Astrocyte of the spinal cord (primary cell): ENCODE measurements around the gene NAT8.
"Not testable (repeated sequence)": the region's sequence is repeated elsewhere in the genome, so short reads cannot be mapped to it uniquely, and the experiment has no call there.

ENCODE experiments used
- DNase-seq: peaks from one replicate; pipeline ENCODE4 v3.0.0; 2011; ENCODE audit warnings: low read depth, low spot score
- H3K4me3 ChIP-seq: 2 replicates; pipeline ENCODE4 v1.5.1; 2011; ENCODE audit warnings: low read depth, mild to moderate bottlenecking, low read length, moderate library complexity
- in situ Hi-C: cut with HindIII; loops from 2 replicates; pipeline ENCODE4 v1.10.0; 2017; ENCODE audit warnings: low sequenced_read_pairs
- TF ChIP-seq, protein P1 (sequence below): IDR thresholded peaks from 2 replicates; pipeline ENCODE4 v1.5.1; 2012; ENCODE audit warnings: low read depth, mild to moderate bottlenecking, low read length, inconsistent platforms

NAT8 gene

GRCh38 chr2:73674696-73675157 lies 32.5 kb upstream of the NAT8 start:
- DNase-seq, in situ Hi-C loops, H3K4me3 ChIP-seq: not testable (repeated sequence)

DNA sequence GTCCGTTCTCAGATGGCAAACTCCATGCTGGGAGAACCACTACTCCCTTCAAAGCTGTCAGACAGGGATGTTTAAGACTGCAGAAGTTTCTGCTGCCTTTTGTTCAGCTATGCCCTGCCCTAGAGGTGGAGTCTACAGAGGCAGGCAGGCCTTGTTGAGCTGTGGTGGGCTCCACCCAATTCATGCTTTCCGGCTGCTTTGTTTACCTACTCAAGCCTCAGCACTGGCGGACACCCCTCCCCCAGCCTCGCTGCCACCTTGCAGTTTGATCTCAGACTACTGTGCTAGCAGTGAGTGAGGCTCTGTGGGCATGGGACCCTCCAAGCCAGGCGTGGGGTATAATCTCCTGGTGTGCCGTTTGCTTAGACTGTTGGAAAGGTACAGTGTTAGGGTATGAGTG lies 27.8 kb upstream of the NAT8 start:
- DNase-seq, H3K4me3 ChIP-seq, in situ Hi-C loops: not testable (repeated sequence)

GRCh38 chr2:73667239-73667638 lies 25.0 kb upstream of the NAT8 start:
- not testable (repeated sequence) for DNase-seq, H3K4me3 ChIP-seq

GRCh38 chr2:73654175-73654574 lies 12.0 kb upstream of the NAT8 start:
- TF ChIP-seq, protein P1, sequence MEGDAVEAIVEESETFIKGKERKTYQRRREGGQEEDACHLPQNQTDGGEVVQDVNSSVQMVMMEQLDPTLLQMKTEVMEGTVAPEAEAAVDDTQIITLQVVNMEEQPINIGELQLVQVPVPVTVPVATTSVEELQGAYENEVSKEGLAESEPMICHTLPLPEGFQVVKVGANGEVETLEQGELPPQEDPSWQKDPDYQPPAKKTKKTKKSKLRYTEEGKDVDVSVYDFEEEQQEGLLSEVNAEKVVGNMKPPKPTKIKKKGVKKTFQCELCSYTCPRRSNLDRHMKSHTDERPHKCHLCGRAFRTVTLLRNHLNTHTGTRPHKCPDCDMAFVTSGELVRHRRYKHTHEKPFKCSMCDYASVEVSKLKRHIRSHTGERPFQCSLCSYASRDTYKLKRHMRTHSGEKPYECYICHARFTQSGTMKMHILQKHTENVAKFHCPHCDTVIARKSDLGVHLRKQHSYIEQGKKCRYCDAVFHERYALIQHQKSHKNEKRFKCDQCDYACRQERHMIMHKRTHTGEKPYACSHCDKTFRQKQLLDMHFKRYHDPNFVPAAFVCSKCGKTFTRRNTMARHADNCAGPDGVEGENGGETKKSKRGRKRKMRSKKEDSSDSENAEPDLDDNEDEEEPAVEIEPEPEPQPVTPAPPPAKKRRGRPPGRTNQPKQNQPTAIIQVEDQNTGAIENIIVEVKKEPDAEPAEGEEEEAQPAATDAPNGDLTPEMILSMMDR: no peak
- DNase-seq: no peak
- in situ Hi-C loops: no loop called here
- H3K4me3 ChIP-seq: no peak overlapping the region

More at GRCh38 chr2:73667239-73667638, 25.0 kb upstream of the NAT8 start:
- in situ Hi-C loops: not testable (repeated sequence)

- in situ Hi-C loops: no loop called here
- H3K4me3 ChIP-seq: no peak overlapping the region
- TF ChIP-seq, protein P1: no peak
- DNase-seq: no peak
Measured at GRCh38 chr2:73652348-73652747, 10.1 kb upstream of the NAT8 start.

GRCh38 chr2:73651591-73652230 lies 9.5 kb upstream of the NAT8 start:
- TF ChIP-seq, protein P1: no peak
- no peak overlapping the region for H3K4me3 ChIP-seq
- no peak for DNase-seq
- in situ Hi-C loops: no loop called here

DNA sequence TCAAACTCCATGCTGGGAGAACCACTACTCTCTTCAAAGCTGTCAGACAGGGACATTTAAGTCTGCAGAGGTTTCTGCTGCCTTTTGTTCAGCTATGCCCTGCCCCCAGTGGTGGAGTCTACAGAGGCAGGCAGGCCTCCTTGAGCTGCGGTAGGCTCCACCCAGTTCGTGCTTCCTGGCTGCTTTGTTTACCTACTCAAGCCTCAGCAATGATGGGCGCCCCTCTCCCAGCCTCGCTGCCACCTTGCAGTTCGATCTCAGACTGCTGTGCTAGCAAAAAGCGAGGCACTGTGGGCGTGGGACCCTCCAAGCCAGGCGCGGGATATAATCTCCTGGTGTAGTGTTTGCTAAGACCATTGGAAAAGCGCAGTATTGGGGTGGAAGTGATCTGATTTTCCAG lies 5.5 kb upstream of the NAT8 start:
- H3K4me3 ChIP-seq, in situ Hi-C loops, DNase-seq: not testable (repeated sequence)

DNA sequence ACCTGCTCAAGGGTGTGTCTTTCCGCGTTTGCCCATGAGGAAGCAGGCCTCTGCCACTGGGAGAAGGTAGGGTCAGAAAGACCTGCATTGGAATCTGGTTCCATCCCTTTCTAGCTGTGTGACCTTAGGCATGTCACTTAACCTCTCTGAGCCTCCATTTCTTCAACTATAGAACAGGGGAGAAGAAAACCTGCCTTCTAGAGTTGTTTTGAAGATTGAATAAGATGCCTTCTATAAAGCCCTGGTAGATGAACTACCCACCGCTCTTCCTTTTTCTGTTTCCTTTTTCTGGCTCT lies 507 bp downstream of the NAT8 start:
- TF ChIP-seq, protein P1: no peak
- DNase-seq: no peak
- in situ Hi-C loops: no loop called here
- no peak overlapping the region for H3K4me3 ChIP-seq
